ENCODE data around the gene PRSS8.

DNA sequence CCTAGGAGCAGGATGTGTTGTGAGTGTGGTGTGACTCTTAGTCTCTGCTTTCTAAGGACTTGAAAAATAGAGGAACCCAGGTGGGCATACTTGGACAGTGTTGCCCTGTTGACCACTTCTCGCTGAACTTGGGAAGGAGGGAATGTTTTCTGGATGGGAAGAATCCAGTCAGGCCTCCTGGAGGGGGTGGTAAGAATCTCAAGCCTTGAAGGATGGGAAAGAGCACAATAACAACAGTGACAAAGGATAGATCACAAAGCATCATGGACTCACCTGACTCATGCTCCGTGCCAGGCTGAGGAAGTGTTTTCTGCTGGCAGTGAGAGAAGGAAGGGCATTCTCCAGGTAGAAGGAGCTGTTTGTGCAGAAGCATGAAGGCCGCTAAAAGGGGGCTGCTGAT lies 9.7 kb downstream of the PRSS8 start:
- TF ChIP-seq, protein P1, sequence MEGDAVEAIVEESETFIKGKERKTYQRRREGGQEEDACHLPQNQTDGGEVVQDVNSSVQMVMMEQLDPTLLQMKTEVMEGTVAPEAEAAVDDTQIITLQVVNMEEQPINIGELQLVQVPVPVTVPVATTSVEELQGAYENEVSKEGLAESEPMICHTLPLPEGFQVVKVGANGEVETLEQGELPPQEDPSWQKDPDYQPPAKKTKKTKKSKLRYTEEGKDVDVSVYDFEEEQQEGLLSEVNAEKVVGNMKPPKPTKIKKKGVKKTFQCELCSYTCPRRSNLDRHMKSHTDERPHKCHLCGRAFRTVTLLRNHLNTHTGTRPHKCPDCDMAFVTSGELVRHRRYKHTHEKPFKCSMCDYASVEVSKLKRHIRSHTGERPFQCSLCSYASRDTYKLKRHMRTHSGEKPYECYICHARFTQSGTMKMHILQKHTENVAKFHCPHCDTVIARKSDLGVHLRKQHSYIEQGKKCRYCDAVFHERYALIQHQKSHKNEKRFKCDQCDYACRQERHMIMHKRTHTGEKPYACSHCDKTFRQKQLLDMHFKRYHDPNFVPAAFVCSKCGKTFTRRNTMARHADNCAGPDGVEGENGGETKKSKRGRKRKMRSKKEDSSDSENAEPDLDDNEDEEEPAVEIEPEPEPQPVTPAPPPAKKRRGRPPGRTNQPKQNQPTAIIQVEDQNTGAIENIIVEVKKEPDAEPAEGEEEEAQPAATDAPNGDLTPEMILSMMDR (IDR thresholded peaks at IDR 0.05; ENCODE audit: insufficient read depth, low read length, poor library complexity, severe bottlenecking), result no peak
- no peak for TF ChIP-seq EZH2phosphoT487 (conservative IDR thresholded peaks at IDR 0.05; ENCODE audit: low read length)
